Measurements from ENCODE around the gene GAB2.
"Not testable (repeated sequence)": the region's sequence is repeated elsewhere in the genome, so short reads cannot be mapped to it uniquely, and the experiment has no call there.

The GAB2 gene

GRCh38 chr11:78223320-78223954 lies 194.2 kb downstream of the GAB2 start:
- Mint-ChIP-seq H3K27ac (peak overlapping the region; percentile 51), H3K27me3 (no peaks in the 10 kb centered on the region), H3K36me3 (peaks cover 35% of the 10 kb centered on the region), H3K4me1 (peaks cover 29% of the 10 kb centered on the region), H3K4me3 (peak overlapping the region; percentile 70), H3K9me3 (no peaks in the 10 kb centered on the region)
- ATAC-seq (ENCODE audit: low read depth) (peak; percentile 87), DNase-seq (ENCODE audit: low spot score in 2 of 2) (peak in 1 of 2 donors; percentile 17)

- peaks cover 25% of the 10 kb centered on the region for H3K4me1 Mint-ChIP-seq
- peaks cover 41% of the 10 kb centered on the region for H3K36me3 Mint-ChIP-seq
- not testable (repeated sequence) for H3K27me3 Mint-ChIP-seq; ATAC-seq (ENCODE audit: low read depth); H3K27ac Mint-ChIP-seq; H3K4me3 Mint-ChIP-seq; DNase-seq (ENCODE audit: low spot score in 2 of 2); H3K9me3 Mint-ChIP-seq
Measured at GRCh38 chr11:78222726-78223125, 194.9 kb downstream of the GAB2 start.

DNA sequence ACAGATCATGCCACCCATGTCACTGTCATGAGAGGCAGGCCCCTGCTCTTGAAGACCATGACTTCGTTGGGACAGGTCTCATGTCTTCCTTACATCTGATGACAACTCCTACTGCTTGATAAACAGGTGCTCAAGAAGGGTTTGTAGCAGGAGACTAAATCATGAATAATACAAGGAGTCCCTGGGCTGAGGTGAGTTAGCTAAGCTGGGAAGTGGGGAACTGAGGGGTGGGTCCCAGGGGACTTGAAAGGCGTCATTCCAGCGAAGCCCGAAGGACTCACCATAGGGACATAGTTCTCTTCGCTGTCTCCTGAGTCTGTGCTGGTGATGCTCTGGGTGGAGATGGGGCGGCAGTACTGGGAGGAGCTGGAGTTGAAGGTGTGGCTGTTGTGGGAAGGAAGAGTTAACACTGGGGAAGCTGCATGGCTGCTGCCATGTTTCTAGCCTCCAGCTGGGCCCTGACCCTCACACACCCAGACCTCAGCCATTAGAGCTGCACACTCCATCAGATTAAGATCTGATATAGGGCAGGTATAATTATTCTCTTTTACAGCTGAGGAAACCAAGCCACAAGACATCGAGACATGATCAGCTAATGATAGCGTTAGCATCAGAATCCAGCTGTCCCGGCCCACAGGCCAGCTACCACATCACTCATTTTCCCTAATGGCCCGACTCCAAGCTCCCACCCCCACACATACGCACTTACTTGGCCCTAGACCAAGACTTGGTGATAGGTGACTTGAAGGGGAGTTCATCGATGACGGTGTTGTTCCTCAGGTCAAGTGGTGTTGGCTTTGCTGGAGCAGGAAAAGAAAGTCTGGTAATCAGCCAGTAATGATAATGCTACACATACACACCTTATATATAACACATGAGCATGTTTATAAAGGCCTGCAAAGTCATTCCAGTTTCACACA lies 196.0 kb downstream of the GAB2 start:
- no peak overlapping the region for H3K4me3 Mint-ChIP-seq
- H3K27me3 Mint-ChIP-seq: no peaks in the 10 kb centered on the region
- peaks cover 44% of the 10 kb centered on the region for H3K36me3 Mint-ChIP-seq
- no peak for ATAC-seq (ENCODE audit: low read depth)
- H3K9me3 Mint-ChIP-seq: no peaks in the 10 kb centered on the region
- DNase-seq (ENCODE audit: low spot score in 2 of 2): no peak
- H3K4me1 Mint-ChIP-seq: peaks cover 25% of the 10 kb centered on the region
- no peak overlapping the region for H3K27ac Mint-ChIP-seq

GRCh38 chr11:78220218-78221157 lies 197.1 kb downstream of the GAB2 start:
- Mint-ChIP-seq H3K4me3 (no peak overlapping the region), H3K9me3 (no peaks in the 10 kb centered on the region), H3K27ac (no peak overlapping the region), H3K36me3 (peaks cover 43% of the 10 kb centered on the region), H3K4me1 (peaks cover 25% of the 10 kb centered on the region), H3K27me3 (no peaks in the 10 kb centered on the region)
- ATAC-seq (ENCODE audit: low read depth): no peak
- no peak for DNase-seq (ENCODE audit: low spot score in 2 of 2)

- ATAC-seq (ENCODE audit: low read depth) (no peak), DNase-seq (ENCODE audit: low spot score in 2 of 2) (no peak)
- H3K36me3 Mint-ChIP-seq: peaks cover 35% of the 10 kb centered on the region
- no peak overlapping the region for H3K4me3 Mint-ChIP-seq
- no peaks in the 10 kb centered on the region for H3K27me3 Mint-ChIP-seq
- H3K4me1 Mint-ChIP-seq: peaks cover 16% of the 10 kb centered on the region
- H3K27ac Mint-ChIP-seq: no peak overlapping the region
- H3K9me3 Mint-ChIP-seq: no peaks in the 10 kb centered on the region
Measured at GRCh38 chr11:78219493-78220217, 198.0 kb downstream of the GAB2 start.

DNA sequence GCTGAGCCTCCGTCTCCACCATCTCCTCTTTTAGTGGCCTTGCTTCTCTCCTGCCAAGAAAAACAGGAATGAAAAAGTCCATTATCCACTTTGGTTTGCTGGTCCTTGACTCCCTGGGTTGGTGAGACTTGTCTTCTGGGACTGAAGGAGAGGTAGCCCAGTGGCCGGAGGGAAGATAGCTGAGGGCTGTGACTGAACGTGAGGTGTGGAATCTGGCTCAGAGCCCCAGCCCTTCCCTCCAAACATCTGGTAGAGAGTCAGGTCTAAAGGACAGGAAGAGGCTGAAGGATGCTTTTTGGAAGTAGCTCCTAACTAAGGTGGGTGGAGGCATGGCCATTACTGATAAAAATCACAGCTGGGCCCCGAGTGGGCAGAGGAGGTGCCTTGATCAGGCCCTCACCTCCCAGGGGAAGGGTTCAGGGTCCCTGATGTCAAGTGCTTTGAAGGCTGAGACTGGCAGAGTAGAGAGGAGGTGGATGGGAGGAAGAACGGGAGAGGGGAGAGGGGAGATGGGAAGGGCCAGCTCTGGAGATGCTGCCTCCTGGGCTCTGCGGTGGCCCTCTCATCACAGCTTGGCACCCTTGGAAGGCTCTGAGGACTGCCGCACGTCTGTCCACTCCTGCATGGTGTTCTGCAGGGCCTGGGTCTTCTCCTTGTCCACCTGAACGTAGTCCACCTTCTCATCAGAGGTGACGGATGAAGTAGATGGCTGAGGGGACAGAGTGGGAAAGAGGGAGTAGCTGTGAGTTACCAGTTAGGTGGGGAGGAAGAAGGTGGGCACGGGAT lies 198.7 kb downstream of the GAB2 start:
- H3K4me3 Mint-ChIP-seq: no peak overlapping the region
- no peaks in the 10 kb centered on the region for H3K27me3 Mint-ChIP-seq
- peak overlapping the region; percentile 16 for H3K27ac Mint-ChIP-seq
- ATAC-seq (ENCODE audit: low read depth) (no peak), DNase-seq (ENCODE audit: low spot score in 2 of 2) (no peak)
- H3K4me1 Mint-ChIP-seq: peaks cover 13% of the 10 kb centered on the region
- H3K9me3 Mint-ChIP-seq: no peaks in the 10 kb centered on the region
- peaks cover 32% of the 10 kb centered on the region for H3K36me3 Mint-ChIP-seq

DNA sequence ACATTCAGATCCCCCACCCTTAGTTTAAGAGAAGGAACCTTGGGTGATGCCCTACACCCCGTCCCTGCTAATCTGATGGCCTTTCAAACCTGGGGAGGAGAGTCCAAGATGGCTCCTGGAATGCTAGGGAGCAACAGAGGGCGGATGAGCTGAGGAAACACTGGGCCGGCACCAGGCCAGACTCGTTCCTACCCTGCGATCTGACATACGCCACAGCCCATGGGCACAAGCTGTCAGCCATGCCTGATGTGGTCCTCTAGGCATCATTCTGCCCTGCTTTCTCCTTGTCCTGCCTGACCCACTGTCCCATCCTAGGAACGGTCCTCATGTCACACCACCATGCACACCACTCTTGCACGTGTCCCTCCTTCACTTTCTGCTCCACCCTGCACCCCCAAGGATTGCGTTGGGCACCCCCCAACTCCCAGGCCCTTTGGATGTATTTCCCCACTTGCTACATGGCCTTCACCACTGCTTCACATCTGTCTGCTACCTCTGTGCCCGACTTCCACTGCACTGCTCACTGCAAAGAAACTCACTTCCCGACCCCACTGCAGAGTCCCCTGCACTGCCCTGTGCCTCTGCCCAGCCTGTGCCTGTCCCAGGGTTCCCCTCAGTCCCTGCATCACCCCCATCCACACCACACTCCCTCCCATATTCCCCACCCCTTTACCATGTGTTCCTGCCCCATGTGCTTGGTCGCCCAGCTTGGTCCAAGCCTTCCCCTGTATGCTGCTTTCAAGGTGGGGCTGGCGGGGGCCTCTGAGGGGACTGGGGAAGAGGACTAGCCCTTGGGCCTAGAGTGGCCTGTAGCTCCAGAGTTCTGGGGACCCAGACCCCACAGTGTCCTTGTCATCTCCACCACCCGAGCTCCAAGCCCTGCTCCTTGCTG lies 199.7 kb downstream of the GAB2 start:
- ATAC-seq (ENCODE audit: low read depth) (no peak), DNase-seq (ENCODE audit: low spot score in 2 of 2) (no peak)
- Mint-ChIP-seq H3K27me3 (no peaks in the 10 kb centered on the region), H3K36me3 (peaks cover 32% of the 10 kb centered on the region), H3K27ac (peak overlapping the region; percentile 56), H3K9me3 (no peaks in the 10 kb centered on the region), H3K4me3 (no peak overlapping the region), H3K4me1 (peaks cover 3% of the 10 kb centered on the region)

DNA sequence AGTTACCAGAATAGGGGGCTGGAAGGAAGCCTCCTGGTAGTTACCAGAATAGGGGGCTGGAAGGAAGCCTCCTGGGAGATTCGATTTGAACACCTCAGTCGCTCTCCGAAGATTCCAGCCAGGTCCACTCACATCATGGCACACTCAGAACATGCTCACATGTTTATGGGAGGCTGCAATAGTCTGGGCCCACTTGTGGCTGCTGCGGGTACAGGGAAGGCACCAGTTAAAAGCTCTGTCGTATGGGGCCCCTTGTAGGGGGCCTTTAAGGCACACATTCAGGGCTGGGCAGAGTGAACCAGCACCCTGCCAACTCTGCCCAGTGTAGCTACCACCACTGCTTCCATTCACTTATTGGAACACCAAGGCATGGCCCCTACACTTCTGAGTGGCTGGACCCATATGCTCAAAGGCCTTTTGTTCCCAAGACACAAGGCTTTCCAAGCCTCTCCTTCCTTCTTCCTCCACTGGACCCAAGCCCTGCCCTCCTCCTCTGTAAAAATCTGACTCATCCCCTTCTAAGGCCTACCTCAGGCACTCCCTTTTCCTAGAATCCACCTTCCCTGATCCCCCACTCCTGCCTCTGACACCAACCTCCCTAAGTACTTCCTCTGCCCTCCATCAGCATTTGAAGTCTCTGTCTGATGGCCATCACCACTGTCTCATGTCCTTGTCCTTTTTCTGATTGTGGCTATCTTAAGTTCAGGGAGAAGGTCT lies 200.9 kb downstream of the GAB2 start:
- no peak for DNase-seq (ENCODE audit: low spot score in 2 of 2)
- Mint-ChIP-seq H3K9me3 (no peaks in the 10 kb centered on the region), H3K4me1 (peaks cover 3% of the 10 kb centered on the region), H3K4me3 (no peak overlapping the region), H3K27me3 (no peaks in the 10 kb centered on the region), H3K27ac (peak overlapping the region; percentile 56), H3K36me3 (peaks cover 32% of the 10 kb centered on the region)
- no peak for ATAC-seq (ENCODE audit: low read depth)

DNA sequence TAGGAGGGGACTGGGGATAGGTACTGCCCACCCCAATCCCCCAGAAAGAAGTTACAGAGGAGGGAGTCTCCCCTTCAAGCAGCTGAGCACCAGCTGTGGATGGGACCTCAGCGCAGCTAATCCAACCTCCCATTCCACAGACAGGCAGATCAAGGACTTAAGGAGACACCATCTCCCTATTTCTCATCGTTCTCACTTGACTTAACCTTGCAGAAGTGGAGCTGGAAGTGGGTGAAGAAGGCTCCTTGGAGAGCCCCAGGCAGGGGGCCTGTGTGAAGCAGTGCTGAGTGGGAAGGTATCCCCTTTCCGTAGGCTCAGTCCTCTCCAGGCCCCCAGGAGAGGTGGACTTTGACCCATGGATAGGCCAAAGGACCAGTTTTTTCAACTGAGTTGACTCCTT lies 201.6 kb downstream of the GAB2 start:
- H3K4me3 Mint-ChIP-seq: no peak overlapping the region
- H3K27ac Mint-ChIP-seq: no peak overlapping the region
- DNase-seq (ENCODE audit: low spot score in 2 of 2) (no peak), ATAC-seq (ENCODE audit: low read depth) (no peak)
- no peaks in the 10 kb centered on the region for H3K27me3 Mint-ChIP-seq
- H3K4me1 Mint-ChIP-seq: no peaks in the 10 kb centered on the region
- H3K36me3 Mint-ChIP-seq: peaks cover 25% of the 10 kb centered on the region
- H3K9me3 Mint-ChIP-seq: no peaks in the 10 kb centered on the region

DNA sequence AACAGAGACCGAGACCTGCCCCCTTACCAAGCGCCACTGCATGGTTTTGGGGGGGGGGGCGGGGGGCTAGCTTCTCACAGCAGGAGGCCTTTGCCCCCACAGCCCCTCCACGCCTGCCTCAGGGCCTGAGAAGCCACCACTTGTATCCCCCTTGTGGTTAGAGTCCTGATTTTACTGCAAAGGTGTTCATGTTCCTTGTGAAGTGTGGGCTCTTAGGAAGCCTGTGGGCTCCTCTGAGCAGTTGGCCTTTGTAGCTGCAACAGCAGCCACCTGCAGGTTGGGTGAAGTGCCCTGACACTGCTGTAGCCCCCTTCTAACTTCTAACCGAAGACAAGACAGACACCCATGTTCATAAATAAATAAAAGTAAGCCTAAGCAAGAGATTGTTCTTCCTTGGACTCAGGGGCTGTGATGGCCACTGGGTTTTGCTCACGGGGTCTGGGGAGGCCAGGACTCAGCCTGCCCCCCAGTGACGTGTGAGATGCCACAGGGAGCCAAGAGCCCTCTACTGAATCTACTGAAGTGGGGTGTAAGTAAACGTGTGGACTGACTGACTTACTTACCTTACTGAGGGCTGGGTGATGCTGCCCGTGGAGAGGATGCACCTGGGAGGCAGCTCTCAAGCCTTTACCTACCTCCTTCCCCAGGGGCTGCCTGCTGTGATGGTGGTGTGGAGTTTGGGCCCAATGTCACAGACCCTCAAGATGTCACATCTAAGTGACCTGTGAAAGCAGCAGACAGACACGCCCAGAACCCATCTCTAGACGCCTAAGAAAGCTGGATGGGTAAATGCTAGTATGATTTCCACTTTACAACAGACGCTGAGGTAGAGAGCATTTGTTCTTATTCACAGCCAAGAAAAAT lies 203.1 kb downstream of the GAB2 start:
- no peak overlapping the region for H3K27ac Mint-ChIP-seq
- DNase-seq (ENCODE audit: low spot score in 2 of 2) (no peak), ATAC-seq (ENCODE audit: low read depth) (no peak)
- no peaks in the 10 kb centered on the region for H3K9me3 Mint-ChIP-seq
- no peaks in the 10 kb centered on the region for H3K4me1 Mint-ChIP-seq
- no peaks in the 10 kb centered on the region for H3K27me3 Mint-ChIP-seq
- no peak overlapping the region for H3K4me3 Mint-ChIP-seq
- H3K36me3 Mint-ChIP-seq: peaks cover 19% of the 10 kb centered on the region

All from memory B cell (primary cell).